WTC11 (cell line): ENCODE measurements around the gene IPO11. TPM values are rescaled to one million over a fixed set of nuclear protein-coding genes. Genes with fewer than 3 reads are reported as not detected.

Experiments used
- ATAC-seq: fragments of 200-7000 bp; cut with Tn5 transposase; 2 replicates; pipeline ENCODE4 v1.10.0; 2021; ENCODE audit warnings: mild to moderate bottlenecking, moderate library complexity
- CTCF ChIA-PET: fragments of 300-600 bp; sonication (Branson Sonifier 250); formaldehyde crosslinking; loops from one replicate; lab custom pipeline; 2021; ENCODE audit warnings: antibody characterized with exemption; lab: Charles Lee
- POLR2A ChIA-PET: fragments of 350-600 bp; sonication (Branson Sonifier 250); formaldehyde crosslinking; loops from one replicate; lab custom pipeline; 2021; ENCODE audit warnings: antibody characterized with exemption; lab: Charles Lee
- DNase-seq: peaks from one replicate; pipeline ENCODE4 v3.0.0; 2021; ENCODE audit warnings: low spot score
- H3K27ac Mint-ChIP-seq: 2 replicates; pipeline ENCODE4 v1.8.0; 2021; ENCODE audit warnings: mixed read lengths
- H3K27me3 Mint-ChIP-seq: 2 replicates; pipeline ENCODE4 v1.8.0; 2021; ENCODE audit warnings: low read depth, mild to moderate bottlenecking, moderate library complexity, mixed read lengths
- H3K36me3 Mint-ChIP-seq: 2 replicates; pipeline ENCODE4 v1.8.0; 2021; ENCODE audit warnings: mixed read lengths
- H3K4me1 Mint-ChIP-seq: 2 replicates; pipeline ENCODE4 v1.8.0; 2022; ENCODE audit warnings: mixed read lengths
- H3K4me3 Mint-ChIP-seq: 2 replicates; pipeline ENCODE4 v1.8.0; 2021; ENCODE audit warnings: mild to moderate bottlenecking, moderate library complexity, mixed read lengths
- H3K9me3 Mint-ChIP-seq: 2 replicates; pipeline ENCODE4 v1.8.0; 2021; ENCODE audit warnings: mixed read lengths
- JUN ChIP-seq: sonication (generic); formaldehyde crosslinking; IDR thresholded peaks from 2 replicates; pipeline ENCODE4 v1.8.0; 2023; ENCODE audit warnings: mild to moderate bottlenecking, missing genetic modification reagents
- NFATC4 ChIP-seq: fragments of 250-450 bp; sonication (Bioruptor Pico); IDR thresholded peaks from 2 replicates; pipeline ENCODE4 v1.9.0; 2021; ENCODE audit warnings: mild to moderate bottlenecking
- NFE2L1 ChIP-seq: sonication (generic); formaldehyde crosslinking; IDR thresholded peaks from 2 replicates; pipeline ENCODE4 v1.8.1; 2023; ENCODE audit warnings: missing genetic modification reagents
- NR2C2 ChIP-seq: sonication (generic); formaldehyde crosslinking; IDR thresholded peaks from 2 replicates; pipeline ENCODE4 v1.8.0; 2022; ENCODE audit warnings: mild to moderate bottlenecking, missing genetic modification reagents
- SMAD3 ChIP-seq: sonication (generic); formaldehyde crosslinking; IDR thresholded peaks from 2 replicates; pipeline ENCODE4 v1.8.0; 2022; ENCODE audit warnings: missing genetic modification reagents, mild to moderate bottlenecking, borderline replicate concordance
- TEAD1 ChIP-seq: sonication (generic); formaldehyde crosslinking; IDR thresholded peaks from 2 replicates; pipeline ENCODE4 v1.8.0; 2022; ENCODE audit warnings: mild to moderate bottlenecking, missing genetic modification reagents
- ZNF121 ChIP-seq: sonication (generic); formaldehyde crosslinking; IDR thresholded peaks from 2 replicates; pipeline ENCODE4 v1.8.0; 2023; ENCODE audit warnings: missing genetic modification reagents
- ZNF317 ChIP-seq: sonication (generic); formaldehyde crosslinking; IDR thresholded peaks from 2 replicates; pipeline ENCODE4 v1.8.1; 2023; ENCODE audit warnings: low read depth, mild to moderate bottlenecking, moderate library complexity, missing genetic modification reagents, borderline replicate concordance
- ZNF416 ChIP-seq: fragments of 250-450 bp; sonication (Bioruptor Pico); IDR thresholded peaks from 2 replicates; pipeline ENCODE4 v1.9.0; 2021; ENCODE audit warnings: mild to moderate bottlenecking, inconsistent platforms
- total RNA-seq: library from RNA; stranded (reverse); gene quantifications from 3 replicates; pipeline ENCODE4 v1.2.3, GENCODE V29; 2021
- TF ChIP-seq, protein P1 (sequence below): fragments of 250-450 bp; sonication (Bioruptor Pico); IDR thresholded peaks from 2 replicates; pipeline ENCODE4 v2.1.2; 2022; ENCODE audit warnings: mild to moderate bottlenecking, moderate library complexity
- TF ChIP-seq, protein P2 (sequence below): sonication (generic); formaldehyde crosslinking; IDR thresholded peaks from 2 replicates; pipeline ENCODE4 v1.8.1; 2023; ENCODE audit warnings: mild to moderate bottlenecking, missing genetic modification reagents
- TF ChIP-seq, protein P3 (sequence below): fragments of 250-450 bp; sonication (Bioruptor Pico); IDR thresholded peaks from 2 replicates; pipeline ENCODE4 v1.9.0; 2021; ENCODE audit warnings: mild to moderate bottlenecking
- TF ChIP-seq, protein P4 (sequence below): sonication (generic); formaldehyde crosslinking; IDR thresholded peaks from 2 replicates; pipeline ENCODE4 v1.8.0; 2022; ENCODE audit warnings: mild to moderate bottlenecking, missing genetic modification reagents
- TF ChIP-seq, protein P5 (sequence below): sonication (generic); formaldehyde crosslinking; IDR thresholded peaks from 2 replicates; pipeline ENCODE4 v1.8.1; 2022; ENCODE audit warnings: mild to moderate bottlenecking, missing genetic modification reagents, moderate library complexity, borderline replicate concordance
- TF ChIP-seq, protein P6 (sequence below): sonication (generic); formaldehyde crosslinking; IDR thresholded peaks from 2 replicates; pipeline ENCODE4 v1.8.1; 2023; ENCODE audit warnings: mild to moderate bottlenecking, missing genetic modification reagents, moderate library complexity
- TF ChIP-seq, protein P7 (sequence below): sonication (generic); formaldehyde crosslinking; conservative IDR thresholded peaks from 2 replicates; pipeline ENCODE4 v1.8.1; 2023; ENCODE audit warnings: mild to moderate bottlenecking, low read depth, missing genetic modification reagents, moderate library complexity
- TF ChIP-seq, protein P8 (sequence below): sonication (generic); formaldehyde crosslinking; IDR thresholded peaks from 2 replicates; pipeline ENCODE4 v1.8.1; 2022; ENCODE audit warnings: low read depth, missing genetic modification reagents, borderline replicate concordance

The IPO11 gene
- total RNA-seq, 1 experiment from 2014 or later: 61.9 TPM

DNA sequence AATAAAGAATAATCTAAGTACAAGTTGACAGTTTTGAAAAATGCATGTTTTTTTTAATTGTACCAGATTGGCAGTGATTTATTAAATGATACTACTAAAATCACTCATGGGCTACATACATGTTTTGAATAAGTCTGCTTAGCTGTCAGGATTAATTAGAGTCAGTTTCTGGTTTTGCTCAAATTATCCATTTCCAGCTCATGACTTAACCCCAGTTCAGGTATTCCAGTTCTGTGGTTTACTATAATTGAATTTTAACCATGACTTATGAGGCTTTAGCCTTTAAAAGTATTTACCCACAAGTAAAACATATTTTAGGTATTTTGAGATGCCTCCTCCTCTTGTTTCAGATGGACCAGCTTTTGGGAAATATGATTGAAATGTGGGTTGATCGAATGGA, 148.2 kb downstream of the IPO11 start (continued):
- TF ChIP-seq, protein P1, sequence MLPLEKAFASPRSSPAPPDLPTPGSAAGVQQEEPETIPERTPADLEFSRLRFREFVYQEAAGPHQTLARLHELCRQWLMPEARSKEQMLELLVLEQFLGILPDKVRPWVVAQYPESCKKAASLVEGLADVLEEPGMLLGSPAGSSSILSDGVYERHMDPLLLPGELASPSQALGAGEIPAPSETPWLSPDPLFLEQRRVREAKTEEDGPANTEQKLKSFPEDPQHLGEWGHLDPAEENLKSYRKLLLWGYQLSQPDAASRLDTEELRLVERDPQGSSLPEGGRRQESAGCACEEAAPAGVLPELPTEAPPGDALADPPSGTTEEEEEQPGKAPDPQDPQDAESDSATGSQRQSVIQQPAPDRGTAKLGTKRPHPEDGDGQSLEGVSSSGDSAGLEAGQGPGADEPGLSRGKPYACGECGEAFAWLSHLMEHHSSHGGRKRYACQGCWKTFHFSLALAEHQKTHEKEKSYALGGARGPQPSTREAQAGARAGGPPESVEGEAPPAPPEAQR: no peak

DNA sequence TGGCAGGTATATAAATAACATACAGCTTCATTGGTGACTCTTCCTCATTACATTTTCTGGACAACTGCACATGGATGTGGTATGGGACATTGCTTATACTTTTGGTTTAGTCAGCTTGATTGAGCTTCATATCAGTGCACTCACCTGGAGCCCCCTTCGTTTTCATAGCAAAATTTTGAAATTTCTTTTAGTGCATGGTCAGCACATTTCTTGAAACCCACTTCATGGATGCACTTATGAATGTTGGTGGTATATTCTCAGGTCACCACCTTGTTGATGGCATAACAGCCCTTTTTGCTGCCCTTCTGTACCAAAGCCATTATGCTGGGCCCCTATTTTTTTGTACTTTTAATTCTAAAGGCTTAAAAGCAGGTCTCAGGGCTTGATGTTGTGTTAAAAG, 149.3 kb downstream of the IPO11 start:
- Mint-ChIP-seq H3K4me3 (no peak overlapping the region), H3K27ac (no peak overlapping the region), H3K36me3 (peaks cover 24% of the 10 kb centered on the region), H3K4me1 (peaks cover 13% of the 10 kb centered on the region), H3K9me3 (peaks cover 15% of the 10 kb centered on the region), H3K27me3 (no peaks in the 10 kb centered on the region)
- no peak for DNase-seq
- ATAC-seq: no peak
- CTCF ChIA-PET: no interaction called here
- no peak for TF ChIP-seq NFE2L1
- TF ChIP-seq, protein P2, sequence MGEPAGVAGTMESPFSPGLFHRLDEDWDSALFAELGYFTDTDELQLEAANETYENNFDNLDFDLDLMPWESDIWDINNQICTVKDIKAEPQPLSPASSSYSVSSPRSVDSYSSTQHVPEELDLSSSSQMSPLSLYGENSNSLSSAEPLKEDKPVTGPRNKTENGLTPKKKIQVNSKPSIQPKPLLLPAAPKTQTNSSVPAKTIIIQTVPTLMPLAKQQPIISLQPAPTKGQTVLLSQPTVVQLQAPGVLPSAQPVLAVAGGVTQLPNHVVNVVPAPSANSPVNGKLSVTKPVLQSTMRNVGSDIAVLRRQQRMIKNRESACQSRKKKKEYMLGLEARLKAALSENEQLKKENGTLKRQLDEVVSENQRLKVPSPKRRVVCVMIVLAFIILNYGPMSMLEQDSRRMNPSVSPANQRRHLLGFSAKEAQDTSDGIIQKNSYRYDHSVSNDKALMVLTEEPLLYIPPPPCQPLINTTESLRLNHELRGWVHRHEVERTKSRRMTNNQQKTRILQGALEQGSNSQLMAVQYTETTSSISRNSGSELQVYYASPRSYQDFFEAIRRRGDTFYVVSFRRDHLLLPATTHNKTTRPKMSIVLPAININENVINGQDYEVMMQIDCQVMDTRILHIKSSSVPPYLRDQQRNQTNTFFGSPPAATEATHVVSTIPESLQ: no peak
- no peak for TF ChIP-seq ZNF416 (CRISPR knock-in tag)
- no peak for TF ChIP-seq JUN (CRISPR knock-in tag)
- TF ChIP-seq ZNF317: no peak
- TF ChIP-seq, protein P3, sequence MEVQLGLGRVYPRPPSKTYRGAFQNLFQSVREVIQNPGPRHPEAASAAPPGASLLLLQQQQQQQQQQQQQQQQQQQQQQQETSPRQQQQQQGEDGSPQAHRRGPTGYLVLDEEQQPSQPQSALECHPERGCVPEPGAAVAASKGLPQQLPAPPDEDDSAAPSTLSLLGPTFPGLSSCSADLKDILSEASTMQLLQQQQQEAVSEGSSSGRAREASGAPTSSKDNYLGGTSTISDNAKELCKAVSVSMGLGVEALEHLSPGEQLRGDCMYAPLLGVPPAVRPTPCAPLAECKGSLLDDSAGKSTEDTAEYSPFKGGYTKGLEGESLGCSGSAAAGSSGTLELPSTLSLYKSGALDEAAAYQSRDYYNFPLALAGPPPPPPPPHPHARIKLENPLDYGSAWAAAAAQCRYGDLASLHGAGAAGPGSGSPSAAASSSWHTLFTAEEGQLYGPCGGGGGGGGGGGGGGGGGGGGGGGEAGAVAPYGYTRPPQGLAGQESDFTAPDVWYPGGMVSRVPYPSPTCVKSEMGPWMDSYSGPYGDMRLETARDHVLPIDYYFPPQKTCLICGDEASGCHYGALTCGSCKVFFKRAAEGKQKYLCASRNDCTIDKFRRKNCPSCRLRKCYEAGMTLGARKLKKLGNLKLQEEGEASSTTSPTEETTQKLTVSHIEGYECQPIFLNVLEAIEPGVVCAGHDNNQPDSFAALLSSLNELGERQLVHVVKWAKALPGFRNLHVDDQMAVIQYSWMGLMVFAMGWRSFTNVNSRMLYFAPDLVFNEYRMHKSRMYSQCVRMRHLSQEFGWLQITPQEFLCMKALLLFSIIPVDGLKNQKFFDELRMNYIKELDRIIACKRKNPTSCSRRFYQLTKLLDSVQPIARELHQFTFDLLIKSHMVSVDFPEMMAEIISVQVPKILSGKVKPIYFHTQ (CRISPR knock-in tag): no peak
- TF ChIP-seq, protein P4, sequence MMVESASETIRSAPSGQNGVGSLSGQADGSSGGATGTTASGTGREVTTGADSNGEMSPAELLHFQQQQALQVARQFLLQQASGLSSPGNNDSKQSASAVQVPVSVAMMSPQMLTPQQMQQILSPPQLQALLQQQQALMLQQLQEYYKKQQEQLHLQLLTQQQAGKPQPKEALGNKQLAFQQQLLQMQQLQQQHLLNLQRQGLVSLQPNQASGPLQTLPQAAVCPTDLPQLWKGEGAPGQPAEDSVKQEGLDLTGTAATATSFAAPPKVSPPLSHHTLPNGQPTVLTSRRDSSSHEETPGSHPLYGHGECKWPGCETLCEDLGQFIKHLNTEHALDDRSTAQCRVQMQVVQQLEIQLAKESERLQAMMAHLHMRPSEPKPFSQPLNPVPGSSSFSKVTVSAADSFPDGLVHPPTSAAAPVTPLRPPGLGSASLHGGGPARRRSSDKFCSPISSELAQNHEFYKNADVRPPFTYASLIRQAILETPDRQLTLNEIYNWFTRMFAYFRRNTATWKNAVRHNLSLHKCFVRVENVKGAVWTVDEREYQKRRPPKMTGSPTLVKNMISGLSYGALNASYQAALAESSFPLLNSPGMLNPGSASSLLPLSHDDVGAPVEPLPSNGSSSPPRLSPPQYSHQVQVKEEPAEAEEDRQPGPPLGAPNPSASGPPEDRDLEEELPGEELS (CRISPR knock-in tag): no peak
- POLR2A ChIA-PET: no interaction called here

DNA sequence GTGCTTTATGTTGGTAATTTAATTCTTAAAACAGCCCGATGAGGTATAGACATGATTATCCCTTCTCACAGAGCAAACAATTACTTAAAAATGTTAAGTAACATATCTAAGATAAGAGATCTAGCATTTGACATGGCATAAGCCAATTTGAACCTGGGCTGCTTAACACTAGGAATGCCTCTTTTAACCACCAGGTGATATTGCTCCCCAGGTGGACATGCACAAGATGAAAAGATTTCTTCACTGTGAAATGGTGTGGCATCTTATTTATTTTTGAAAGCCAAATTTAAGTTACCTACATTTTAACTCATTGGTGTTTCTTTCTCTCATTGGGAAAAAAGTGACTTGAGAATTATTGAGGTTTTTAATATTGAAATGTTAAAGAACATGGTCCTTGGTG, 150.3 kb downstream of the IPO11 start:
- no peaks in the 10 kb centered on the region; the same call in 1 of the 2 replicates for H3K27me3 Mint-ChIP-seq
- ATAC-seq (peak; percentile 52), DNase-seq (no peak)
- H3K27ac Mint-ChIP-seq: no peak overlapping the region
- H3K36me3 Mint-ChIP-seq: peaks cover 32% of the 10 kb centered on the region
- peaks cover 22% of the 10 kb centered on the region for H3K9me3 Mint-ChIP-seq
- ChIA-PET CTCF (no interaction called here), POLR2A (no interaction called here)
- TF ChIP-seq NR2C2 (CRISPR knock-in tag): no peak
- TF ChIP-seq, protein P5, sequence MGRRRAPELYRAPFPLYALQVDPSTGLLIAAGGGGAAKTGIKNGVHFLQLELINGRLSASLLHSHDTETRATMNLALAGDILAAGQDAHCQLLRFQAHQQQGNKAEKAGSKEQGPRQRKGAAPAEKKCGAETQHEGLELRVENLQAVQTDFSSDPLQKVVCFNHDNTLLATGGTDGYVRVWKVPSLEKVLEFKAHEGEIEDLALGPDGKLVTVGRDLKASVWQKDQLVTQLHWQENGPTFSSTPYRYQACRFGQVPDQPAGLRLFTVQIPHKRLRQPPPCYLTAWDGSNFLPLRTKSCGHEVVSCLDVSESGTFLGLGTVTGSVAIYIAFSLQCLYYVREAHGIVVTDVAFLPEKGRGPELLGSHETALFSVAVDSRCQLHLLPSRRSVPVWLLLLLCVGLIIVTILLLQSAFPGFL (CRISPR knock-in tag): no peak
- no peak for TF ChIP-seq NFATC4 (CRISPR knock-in tag)
- TF ChIP-seq TEAD1 (CRISPR knock-in tag): no peak
- no peak for TF ChIP-seq ZNF121
- TF ChIP-seq, protein P6, sequence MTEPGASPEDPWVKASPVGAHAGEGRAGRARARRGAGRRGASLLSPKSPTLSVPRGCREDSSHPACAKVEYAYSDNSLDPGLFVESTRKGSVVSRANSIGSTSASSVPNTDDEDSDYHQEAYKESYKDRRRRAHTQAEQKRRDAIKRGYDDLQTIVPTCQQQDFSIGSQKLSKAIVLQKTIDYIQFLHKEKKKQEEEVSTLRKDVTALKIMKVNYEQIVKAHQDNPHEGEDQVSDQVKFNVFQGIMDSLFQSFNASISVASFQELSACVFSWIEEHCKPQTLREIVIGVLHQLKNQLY (CRISPR knock-in tag): no peak
- TF ChIP-seq, protein P7, sequence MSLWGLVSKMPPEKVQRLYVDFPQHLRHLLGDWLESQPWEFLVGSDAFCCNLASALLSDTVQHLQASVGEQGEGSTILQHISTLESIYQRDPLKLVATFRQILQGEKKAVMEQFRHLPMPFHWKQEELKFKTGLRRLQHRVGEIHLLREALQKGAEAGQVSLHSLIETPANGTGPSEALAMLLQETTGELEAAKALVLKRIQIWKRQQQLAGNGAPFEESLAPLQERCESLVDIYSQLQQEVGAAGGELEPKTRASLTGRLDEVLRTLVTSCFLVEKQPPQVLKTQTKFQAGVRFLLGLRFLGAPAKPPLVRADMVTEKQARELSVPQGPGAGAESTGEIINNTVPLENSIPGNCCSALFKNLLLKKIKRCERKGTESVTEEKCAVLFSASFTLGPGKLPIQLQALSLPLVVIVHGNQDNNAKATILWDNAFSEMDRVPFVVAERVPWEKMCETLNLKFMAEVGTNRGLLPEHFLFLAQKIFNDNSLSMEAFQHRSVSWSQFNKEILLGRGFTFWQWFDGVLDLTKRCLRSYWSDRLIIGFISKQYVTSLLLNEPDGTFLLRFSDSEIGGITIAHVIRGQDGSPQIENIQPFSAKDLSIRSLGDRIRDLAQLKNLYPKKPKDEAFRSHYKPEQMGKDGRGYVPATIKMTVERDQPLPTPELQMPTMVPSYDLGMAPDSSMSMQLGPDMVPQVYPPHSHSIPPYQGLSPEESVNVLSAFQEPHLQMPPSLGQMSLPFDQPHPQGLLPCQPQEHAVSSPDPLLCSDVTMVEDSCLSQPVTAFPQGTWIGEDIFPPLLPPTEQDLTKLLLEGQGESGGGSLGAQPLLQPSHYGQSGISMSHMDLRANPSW (CRISPR knock-in tag): no peak
- TF ChIP-seq SMAD3 (CRISPR knock-in tag): no peak
- TF ChIP-seq, protein P8, sequence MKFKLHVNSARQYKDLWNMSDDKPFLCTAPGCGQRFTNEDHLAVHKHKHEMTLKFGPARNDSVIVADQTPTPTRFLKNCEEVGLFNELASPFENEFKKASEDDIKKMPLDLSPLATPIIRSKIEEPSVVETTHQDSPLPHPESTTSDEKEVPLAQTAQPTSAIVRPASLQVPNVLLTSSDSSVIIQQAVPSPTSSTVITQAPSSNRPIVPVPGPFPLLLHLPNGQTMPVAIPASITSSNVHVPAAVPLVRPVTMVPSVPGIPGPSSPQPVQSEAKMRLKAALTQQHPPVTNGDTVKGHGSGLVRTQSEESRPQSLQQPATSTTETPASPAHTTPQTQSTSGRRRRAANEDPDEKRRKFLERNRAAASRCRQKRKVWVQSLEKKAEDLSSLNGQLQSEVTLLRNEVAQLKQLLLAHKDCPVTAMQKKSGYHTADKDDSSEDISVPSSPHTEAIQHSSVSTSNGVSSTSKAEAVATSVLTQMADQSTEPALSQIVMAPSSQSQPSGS (CRISPR knock-in tag): no peak
- no peak overlapping the region for H3K4me3 Mint-ChIP-seq
- H3K4me1 Mint-ChIP-seq: peaks cover 13% of the 10 kb centered on the region
